Thyroid gland (tissue), 4 donors: ENCODE results near the gene CFAP410. TPM values are rescaled to one million over a fixed set of nuclear protein-coding genes. Genes with fewer than 3 reads are reported as not detected.
"Not testable (repeated sequence)": the region's sequence is repeated elsewhere in the genome, so short reads cannot be mapped to it uniquely, and the experiment has no call there.

Experiments used
- DNase-seq, 2 donors: peaks; one replicate each; pipeline ENCODE4 v3.0.0-alpha.2; 2019
- H3K27ac ChIP-seq, 3 donors: fragments of 200-600 bp; sonication (generic); 1 replicate in 2 of 3; 2 replicates in 1 of 3; pipeline ENCODE4 v1.5.1; 2016 to 2019; ENCODE audit warnings: mild to moderate bottlenecking in 1 of 3, moderate library complexity in 1 of 3
- H3K27me3 ChIP-seq: fragments of 200-600 bp; sonication (generic); one replicate; pipeline ENCODE4 v1.5.1; 2019
- H3K36me3 ChIP-seq, 2 donors: fragments of 200-600 bp; sonication (generic); one replicate each; pipeline ENCODE4 v1.5.1; 2016 to 2019
- H3K4me1 ChIP-seq, 2 donors: fragments of 200-600 bp; sonication (generic); one replicate each; pipeline ENCODE4 v1.5.1; 2017 to 2019
- H3K4me3 ChIP-seq, 3 donors: fragments of 200-600 bp; sonication (generic); replicated peaks in 1 of 3; 1 replicate in 2 of 3; 2 replicates in 1 of 3; pipeline ENCODE4 v1.5.1; 2016; ENCODE audit warnings: mild to moderate bottlenecking in 1 of 3
- H3K9me3 ChIP-seq: fragments of 200-600 bp; sonication (generic); one replicate; pipeline ENCODE4 v1.5.1; 2017
- CTCF ChIP-seq, 6 experiments: fragments of 200-600 bp in 3 of 6; fragments of 450-650 bp in 3 of 6; sonication (generic) in 3 of 6; IDR thresholded peaks; one replicate each; pipeline ENCODE4 v1.5.1; 2016 to 2019; ENCODE audit warnings: antibody characterized with exemption in 6 of 6, mild to moderate bottlenecking in 2 of 6, inconsistent platforms in 1 of 6, moderate library complexity in 1 of 6
- POLR2A ChIP-seq, 2 donors: fragments of 450-650 bp; IDR thresholded peaks; one replicate each; pipeline ENCODE4 v1.6.1; 2017; ENCODE audit warnings: antibody characterized with exemption in 2 of 2, mild to moderate bottlenecking in 2 of 2, moderate library complexity in 1 of 2
- WGBS, 2 donors: methylation state at CpG; one replicate each; pipeline ENCODE4 v1.1.5; 2017; 5-methylcytosine and 5-hydroxymethylcytosine counted together
- intact Hi-C: fragments of 100-400 bp; cut with DNase I; formaldehyde crosslinking; loops from one replicate; pipeline ENCODE4 v1.15.1; 2023
- total RNA-seq, 4 donors: library from RNA; depleted of rRNA; stranded (reverse); fragments of >200 nt; gene quantifications; one replicate each; pipeline ENCODE4 v1.2.3, GENCODE V29; 2016

Gene CFAP410
- total RNA-seq, 4 donors from 2014 or later: 55.2 to 93.4 (median 64.1) TPM

GRCh38 chr21:44348861-44349260, 9.7 kb upstream of the CFAP410 start:
- WGBS, 2 donors: 95 to 96% methylated on average over 11 to 18 of the region's 19 CpGs
- no peaks in the 10 kb centered on the region for H3K36me3 ChIP-seq
- H3K27me3 ChIP-seq: peaks cover 4% of the 10 kb centered on the region
- peaks cover 0 to 9% of the 10 kb centered on the region in 2 donors for H3K4me1 ChIP-seq
- TF ChIP-seq CTCF (IDR thresholded peaks at IDR 0.05) (no peak), POLR2A (IDR thresholded peaks at IDR 0.05) (no peak)
- no peaks in the 10 kb centered on the region for H3K9me3 ChIP-seq
- no peak overlapping the region for H3K4me3 ChIP-seq
- H3K27ac ChIP-seq: no peak overlapping the region
- no peak for DNase-seq
- intact Hi-C loops: no loop called here

- WGBS, 2 donors: 37 to 38% methylated on average over 18 to 22 of the region's 22 CpGs
- H3K9me3 ChIP-seq: no peaks in the 10 kb centered on the region
- no peak overlapping the region for H3K4me3 ChIP-seq
- no peak overlapping the region for H3K27ac ChIP-seq
- DNase-seq: peak; percentile 87 to 89
- no peak for TF ChIP-seq POLR2A (IDR thresholded peaks at IDR 0.05)
- TF ChIP-seq CTCF (IDR thresholded peaks at IDR 0.05): no peak
- peaks cover 4% of the 10 kb centered on the region for H3K27me3 ChIP-seq
- peaks cover 0 to 9% of the 10 kb centered on the region in 2 donors for H3K4me1 ChIP-seq
- H3K36me3 ChIP-seq: no peaks in the 10 kb centered on the region
- intact Hi-C loops: no loop called here
Measured at GRCh38 chr21:44347911-44348451, 8.8 kb upstream of the CFAP410 start.

GRCh38 chr21:44345495-44345894, 6.3 kb upstream of the CFAP410 start:
- DNase-seq: no peak
- H3K27ac ChIP-seq: no peak overlapping the region
- H3K9me3 ChIP-seq: no peaks in the 10 kb centered on the region
- no peaks in the 10 kb centered on the region for H3K36me3 ChIP-seq
- intact Hi-C loops: no loop called here
- no peaks in the 10 kb centered on the region for H3K27me3 ChIP-seq
- no peak for TF ChIP-seq POLR2A (IDR thresholded peaks at IDR 0.05)
- no peak for TF ChIP-seq CTCF (IDR thresholded peaks at IDR 0.05)
- no peak overlapping the region for H3K4me3 ChIP-seq
- WGBS, 2 donors: 60 to 72% methylated on average over 9 to 10 of the region's 11 CpGs
- H3K4me1 ChIP-seq: peaks cover 0 to 9% of the 10 kb centered on the region in 2 donors

GRCh38 chr21:44344541-44345183, 5.5 kb upstream of the CFAP410 start:
- DNase-seq: no peak
- H3K27ac ChIP-seq: no peak overlapping the region
- 75 to 84% methylated on average over 6 to 10 of the region's 17 CpGs for WGBS, 2 donors
- no peaks in the 10 kb centered on the region for H3K27me3 ChIP-seq
- TF ChIP-seq POLR2A (IDR thresholded peaks at IDR 0.05) (no peak), CTCF (IDR thresholded peaks at IDR 0.05) (no peak)
- intact Hi-C loops: no loop called here
- peaks cover 5 to 16% of the 10 kb centered on the region in 2 donors for H3K4me1 ChIP-seq
- H3K9me3 ChIP-seq: no peaks in the 10 kb centered on the region
- H3K4me3 ChIP-seq: no peak overlapping the region
- H3K36me3 ChIP-seq: no peaks in the 10 kb centered on the region

- H3K27ac ChIP-seq, H3K27me3 ChIP-seq, H3K36me3 ChIP-seq, H3K9me3 ChIP-seq, H3K4me3 ChIP-seq, intact Hi-C loops, DNase-seq: not testable (repeated sequence)
- H3K4me1 ChIP-seq: peaks cover 10 to 15% of the 10 kb centered on the region in 2 donors
- WGBS, 2 donors: 81 to 82% methylated on average over 8 of the region's 8 CpGs
Measured at GRCh38 chr21:44342981-44343380, 3.8 kb upstream of the CFAP410 start.

GRCh38 chr21:44341726-44342458, 2.7 kb upstream of the CFAP410 start:
- H3K4me3 ChIP-seq, H3K36me3 ChIP-seq, H3K9me3 ChIP-seq, H3K27me3 ChIP-seq, DNase-seq, intact Hi-C loops, H3K27ac ChIP-seq: not testable (repeated sequence)
- 63 to 68% methylated on average over 12 of the region's 12 CpGs for WGBS, 2 donors
- peaks cover 11 to 14% of the 10 kb centered on the region in 2 donors for H3K4me1 ChIP-seq
